ENCODE measurements around the gene EBF3.

EBF3 gene

DNA sequence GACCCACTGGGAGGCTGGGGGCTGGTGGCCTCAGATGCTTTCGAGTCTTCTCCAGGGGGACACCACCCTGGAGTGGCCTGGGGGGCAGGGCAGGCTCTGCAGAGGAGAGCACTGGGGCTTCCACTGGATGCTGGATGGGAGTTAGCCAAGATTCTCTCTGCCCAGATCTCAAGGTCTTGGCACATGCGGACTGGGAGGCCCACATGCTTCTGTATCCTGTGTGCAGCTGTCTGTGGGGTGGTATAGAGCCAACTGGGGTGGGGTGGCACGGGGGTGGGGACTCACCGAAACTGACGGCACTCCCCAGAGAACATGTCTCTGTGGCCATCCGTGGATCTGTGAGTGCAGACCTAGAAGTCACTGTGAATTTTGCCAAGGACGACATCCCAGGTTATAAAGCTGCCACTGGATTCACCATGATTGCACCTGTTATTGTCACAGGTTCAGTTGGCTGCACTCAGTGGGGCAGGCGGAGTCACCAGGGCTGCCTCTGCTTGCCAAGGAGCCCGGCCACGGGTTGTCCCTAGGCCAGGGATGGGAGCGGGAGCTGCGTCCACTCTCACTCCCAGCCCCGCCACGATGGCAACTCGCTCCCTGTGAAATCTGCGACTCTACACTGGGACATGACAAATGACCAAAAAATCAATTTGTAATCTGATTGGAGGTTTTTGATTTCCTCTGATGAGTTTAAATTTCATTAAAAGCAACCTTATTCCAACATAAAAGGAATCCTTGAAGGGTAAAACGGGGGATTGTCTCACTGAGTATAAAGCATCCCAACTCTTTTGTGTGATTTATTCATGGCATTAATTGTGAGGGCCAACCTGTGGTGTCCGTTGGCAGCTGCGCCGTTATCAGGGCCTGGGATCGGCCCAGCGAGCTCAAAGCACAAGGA lies 131.3 kb downstream of the EBF3 start:
- no peaks in the 10 kb centered on the region for H3K9me3 ChIP-seq (ENCODE audit: insufficient read depth, low read length)
- DNase-seq (ENCODE audit: low read depth, low spot score) = no peak
- H3K27me3 ChIP-seq (ENCODE audit: insufficient read depth, insufficient read length) = no peaks in the 10 kb centered on the region
- H3K36me3 ChIP-seq (ENCODE audit: insufficient read depth, insufficient read length, low read length) = no peaks in the 10 kb centered on the region
- no peak overlapping the region for H3K4me3 ChIP-seq (ENCODE audit: insufficient read length, low read depth)
- H3K4me1 ChIP-seq (ENCODE audit: insufficient read depth, insufficient read length) = no peaks in the 10 kb centered on the region
- H3K9ac ChIP-seq (ENCODE audit: insufficient read length, low read depth) = no peak overlapping the region
- TF ChIP-seq SUZ12 (IDR thresholded peaks at IDR 0.05; ENCODE audit: extremely low read depth, insufficient read depth, insufficient read length) (no peak), YY1 (IDR thresholded peaks at IDR 0.05; ENCODE audit: insufficient read depth, insufficient read length) (no peak), ZNF274 (IDR thresholded peaks at IDR 0.05; ENCODE audit: low read depth, low read length) (no peak)

DNA sequence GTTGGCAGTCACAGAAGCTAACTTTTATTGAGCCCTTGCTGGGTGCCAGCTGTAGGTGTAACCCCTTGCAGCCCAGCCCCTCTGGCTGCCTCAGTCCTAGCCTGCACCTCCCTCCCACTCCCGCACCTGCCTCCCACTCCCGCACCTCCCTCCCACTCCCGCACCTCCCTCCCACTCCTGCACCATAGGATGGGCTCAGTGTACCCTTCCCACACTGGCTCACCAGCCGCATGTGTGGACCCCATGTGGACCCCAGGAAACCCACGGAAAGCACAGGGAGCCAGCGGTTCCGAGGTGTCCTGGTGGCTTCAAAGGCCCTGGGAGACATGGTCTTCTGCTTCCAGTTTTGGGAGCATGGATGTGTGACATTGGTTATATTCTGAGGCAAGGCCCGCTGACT lies 132.9 kb downstream of the EBF3 start:
- DNase-seq (ENCODE audit: low read depth, low spot score) = no peak
- Histone ChIP-seq H3K9me3 (ENCODE audit: insufficient read depth, low read length) (no peaks in the 10 kb centered on the region), H3K4me1 (ENCODE audit: insufficient read depth, insufficient read length) (no peaks in the 10 kb centered on the region), H3K36me3 (ENCODE audit: insufficient read depth, insufficient read length, low read length) (no peaks in the 10 kb centered on the region), H3K9ac (ENCODE audit: insufficient read length, low read depth) (no peak overlapping the region), H3K4me3 (ENCODE audit: insufficient read length, low read depth) (no peak overlapping the region), H3K27me3 (ENCODE audit: insufficient read depth, insufficient read length) (no peaks in the 10 kb centered on the region)
- TF ChIP-seq YY1 (IDR thresholded peaks at IDR 0.05; ENCODE audit: insufficient read depth, insufficient read length) = no peak
- TF ChIP-seq ZNF274 (IDR thresholded peaks at IDR 0.05; ENCODE audit: low read depth, low read length) = no peak
- no peak for TF ChIP-seq SUZ12 (IDR thresholded peaks at IDR 0.05; ENCODE audit: extremely low read depth, insufficient read depth, insufficient read length)

DNA sequence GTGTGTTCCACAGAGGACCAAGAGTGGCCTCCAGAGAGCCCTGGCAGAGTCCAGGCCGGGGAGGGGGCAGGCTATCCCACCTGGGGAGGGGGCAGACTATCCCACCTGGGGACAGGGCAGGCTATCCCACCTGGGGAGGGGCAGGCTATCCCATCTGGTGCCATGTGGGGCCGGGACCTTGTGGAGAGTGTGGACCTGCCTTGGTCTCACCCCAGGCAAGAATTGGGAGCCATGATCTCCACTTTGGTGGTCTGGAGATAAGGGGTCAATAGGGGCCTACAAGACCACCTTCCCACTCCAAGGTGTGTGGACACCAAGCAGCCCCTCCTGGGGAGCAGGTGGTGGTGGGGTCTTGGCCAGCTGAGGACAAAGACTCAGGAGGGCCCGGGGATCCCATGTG lies 138.2 kb downstream of the EBF3 start:
- Histone ChIP-seq H3K9me3 (ENCODE audit: insufficient read depth, low read length) (no peaks in the 10 kb centered on the region; the same call in 1 of the 2 replicates), H3K4me1 (ENCODE audit: insufficient read depth, insufficient read length) (no peaks in the 10 kb centered on the region), H3K27me3 (ENCODE audit: insufficient read depth, insufficient read length) (no peaks in the 10 kb centered on the region), H3K36me3 (ENCODE audit: insufficient read depth, insufficient read length, low read length) (no peaks in the 10 kb centered on the region), H3K9ac (ENCODE audit: insufficient read length, low read depth) (no peak overlapping the region), H3K4me3 (ENCODE audit: insufficient read length, low read depth) (no peak overlapping the region)
- no peak for DNase-seq (ENCODE audit: low read depth, low spot score)
- TF ChIP-seq YY1 (IDR thresholded peaks at IDR 0.05; ENCODE audit: insufficient read depth, insufficient read length) = no peak
- no peak for TF ChIP-seq SUZ12 (IDR thresholded peaks at IDR 0.05; ENCODE audit: extremely low read depth, insufficient read depth, insufficient read length)
- no peak for TF ChIP-seq ZNF274 (IDR thresholded peaks at IDR 0.05; ENCODE audit: low read depth, low read length)

DNA sequence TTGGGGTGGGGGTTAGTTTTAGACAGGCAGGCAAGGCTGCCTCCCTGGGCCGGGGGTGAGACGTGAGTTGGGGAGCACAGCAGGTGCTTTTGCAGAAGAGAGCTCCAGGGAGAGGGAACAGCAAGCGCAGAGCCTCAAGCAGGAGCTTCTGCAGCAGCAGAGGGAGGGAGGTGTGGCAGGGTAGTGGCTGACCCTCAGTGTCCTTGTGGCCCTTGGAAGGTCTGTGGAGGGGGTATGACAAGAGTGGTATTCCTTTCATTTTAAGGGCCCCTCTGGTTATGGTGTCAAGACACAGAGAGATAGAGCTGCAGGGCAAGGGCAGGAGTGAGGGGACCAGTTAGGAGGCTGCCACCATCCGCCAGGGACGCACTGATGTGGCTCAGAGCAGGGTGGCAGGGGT lies 138.9 kb downstream of the EBF3 start:
- TF ChIP-seq ZNF274 (IDR thresholded peaks at IDR 0.05; ENCODE audit: low read depth, low read length) (no peak), YY1 (IDR thresholded peaks at IDR 0.05; ENCODE audit: insufficient read depth, insufficient read length) (no peak), SUZ12 (IDR thresholded peaks at IDR 0.05; ENCODE audit: extremely low read depth, insufficient read depth, insufficient read length) (no peak)
- DNase-seq (ENCODE audit: low read depth, low spot score) = no peak

DNA sequence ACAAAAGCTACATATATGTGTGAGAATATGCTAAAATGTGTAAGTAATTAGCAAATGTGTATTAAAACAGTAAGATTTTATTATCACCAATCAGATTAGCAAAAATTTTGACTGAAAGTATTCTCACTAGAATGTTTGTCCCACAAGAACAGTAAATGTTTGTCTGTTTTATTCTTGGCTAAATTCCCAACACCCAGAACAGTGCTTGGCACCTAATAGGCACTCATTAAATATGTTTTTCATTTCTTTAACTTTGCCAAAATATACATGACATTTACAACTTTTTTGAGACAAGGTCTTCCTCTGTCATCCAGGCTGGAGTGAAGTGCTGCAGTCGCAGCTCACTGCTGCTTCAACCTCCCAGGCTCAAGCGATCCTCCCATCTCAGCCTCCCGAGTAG lies 143.6 kb downstream of the EBF3 start:
- Histone ChIP-seq H3K4me1 (ENCODE audit: insufficient read depth, insufficient read length) (no peaks in the 10 kb centered on the region), H3K27me3 (ENCODE audit: insufficient read depth, insufficient read length) (no peaks in the 10 kb centered on the region), H3K4me3 (ENCODE audit: insufficient read length, low read depth) (no peak overlapping the region), H3K9ac (ENCODE audit: insufficient read length, low read depth) (no peak overlapping the region), H3K9me3 (ENCODE audit: insufficient read depth, low read length) (peaks cover 12% of the 10 kb centered on the region), H3K36me3 (ENCODE audit: insufficient read depth, insufficient read length, low read length) (no peaks in the 10 kb centered on the region)
- no peak for DNase-seq (ENCODE audit: low read depth, low spot score)
- TF ChIP-seq YY1 (IDR thresholded peaks at IDR 0.05; ENCODE audit: insufficient read depth, insufficient read length) = no peak
- no peak for TF ChIP-seq ZNF274 (IDR thresholded peaks at IDR 0.05; ENCODE audit: low read depth, low read length)
- no peak for TF ChIP-seq SUZ12 (IDR thresholded peaks at IDR 0.05; ENCODE audit: extremely low read depth, insufficient read depth, insufficient read length)

More for the DNA sequence above, 138.9 kb downstream of the EBF3 start:
- Histone ChIP-seq H3K36me3 (ENCODE audit: insufficient read depth, insufficient read length, low read length) (no peaks in the 10 kb centered on the region), H3K4me3 (ENCODE audit: insufficient read length, low read depth) (no peak overlapping the region), H3K9ac (ENCODE audit: insufficient read length, low read depth) (no peak overlapping the region), H3K27me3 (ENCODE audit: insufficient read depth, insufficient read length) (no peaks in the 10 kb centered on the region), H3K9me3 (ENCODE audit: insufficient read depth, low read length) (no peaks in the 10 kb centered on the region; the same call in 1 of the 2 replicates), H3K4me1 (ENCODE audit: insufficient read depth, insufficient read length) (no peaks in the 10 kb centered on the region)

DNA sequence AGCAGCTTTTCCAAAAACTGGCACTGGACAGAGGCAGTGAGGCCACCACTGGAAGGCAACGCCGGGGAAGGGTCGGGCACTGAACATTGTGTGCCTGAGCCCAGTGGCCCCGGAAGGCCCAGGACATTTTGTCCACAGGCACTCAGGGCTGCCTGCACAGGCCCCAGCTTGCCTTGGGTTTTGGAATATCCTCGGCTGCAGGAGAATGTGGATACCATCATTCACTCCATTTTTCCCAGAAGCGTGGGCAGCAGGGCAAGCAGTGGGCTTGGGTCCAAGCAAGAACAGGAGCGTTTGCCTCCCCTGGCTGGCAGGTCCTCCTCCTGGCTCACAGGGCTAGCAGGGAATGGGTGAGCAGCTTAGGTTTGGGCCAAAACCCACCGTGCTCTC lies 147.4 kb downstream of the EBF3 start:
- no peaks in the 10 kb centered on the region for H3K4me1 ChIP-seq (ENCODE audit: insufficient read depth, insufficient read length)
- H3K9ac ChIP-seq (ENCODE audit: insufficient read length, low read depth) = no peak overlapping the region
- H3K36me3 ChIP-seq (ENCODE audit: insufficient read depth, insufficient read length, low read length) = no peaks in the 10 kb centered on the region
- no peaks in the 10 kb centered on the region for H3K27me3 ChIP-seq (ENCODE audit: insufficient read depth, insufficient read length)
- no peak overlapping the region for H3K4me3 ChIP-seq (ENCODE audit: insufficient read length, low read depth)
- no peak for DNase-seq (ENCODE audit: low read depth, low spot score)
- TF ChIP-seq YY1 (IDR thresholded peaks at IDR 0.05; ENCODE audit: insufficient read depth, insufficient read length) = no peak
- H3K9me3 ChIP-seq (ENCODE audit: insufficient read depth, low read length) = peaks cover 12% of the 10 kb centered on the region; the same call in 1 of the 2 replicates

DNA sequence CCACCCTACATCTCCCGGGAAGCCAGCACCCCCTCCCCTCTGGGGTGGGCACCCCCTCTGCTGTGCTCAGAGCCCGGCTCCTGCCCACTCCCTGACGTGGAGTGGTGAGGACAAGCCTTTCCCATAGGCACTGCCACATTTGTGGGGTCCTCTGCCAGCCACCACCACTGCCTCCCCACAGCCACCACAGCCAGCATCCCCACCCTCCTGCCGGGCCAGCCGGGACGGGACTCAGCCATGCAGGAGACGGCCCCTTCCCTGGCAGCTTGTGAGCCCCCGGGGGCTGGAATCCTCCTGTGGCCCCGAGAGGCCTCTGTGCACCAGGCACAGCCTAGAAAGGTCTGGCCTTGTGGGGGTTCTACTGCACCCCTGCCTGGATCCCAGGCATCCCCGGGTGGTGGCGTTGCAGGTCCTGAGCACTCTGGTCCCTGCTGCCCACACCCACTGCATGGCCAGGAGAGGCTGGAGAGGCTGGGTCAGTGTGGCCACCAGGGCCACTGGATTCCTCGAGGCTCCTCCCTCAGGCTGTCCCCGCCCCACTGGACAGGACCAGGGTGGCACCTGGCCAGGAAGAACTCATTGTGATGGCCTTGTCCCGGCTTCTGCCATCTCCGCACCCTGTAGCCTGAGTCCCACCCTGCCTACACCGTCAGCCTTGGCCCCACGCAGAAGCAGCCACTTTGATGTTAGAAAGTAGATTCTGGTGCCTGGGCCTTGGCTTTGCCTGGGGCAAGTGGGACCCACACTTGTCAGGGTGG lies 148.0 kb downstream of the EBF3 start:
- DNase-seq (ENCODE audit: low read depth, low spot score) = no peak
- no peaks in the 10 kb centered on the region for H3K4me1 ChIP-seq (ENCODE audit: insufficient read depth, insufficient read length)

More for the DNA sequence above, 148.0 kb downstream of the EBF3 start:
- H3K27me3 ChIP-seq (ENCODE audit: insufficient read depth, insufficient read length) = no peaks in the 10 kb centered on the region
- no peak overlapping the region for H3K4me3 ChIP-seq (ENCODE audit: insufficient read length, low read depth)
- no peaks in the 10 kb centered on the region for H3K36me3 ChIP-seq (ENCODE audit: insufficient read depth, insufficient read length, low read length)
- no peak for TF ChIP-seq YY1 (IDR thresholded peaks at IDR 0.05; ENCODE audit: insufficient read depth, insufficient read length)
- no peak overlapping the region for H3K9ac ChIP-seq (ENCODE audit: insufficient read length, low read depth)
- H3K9me3 ChIP-seq (ENCODE audit: insufficient read depth, low read length) = peaks cover 12% of the 10 kb centered on the region; the same call in 1 of the 2 replicates
